ENCODE results near the gene IL17C.

- TF ChIP-seq POLR2A (IDR thresholded peaks at IDR 0.05; ENCODE audit: low read length) (no peak), GATA1 (IDR thresholded peaks at IDR 0.05; ENCODE audit: low read depth, low read length) (no peak)
Measured at GRCh38 chr16:88643644-88643932, 5.2 kb downstream of the IL17C start.
